Esophagus muscularis mucosa (tissue), 4 donors: Measurements from ENCODE around the gene FAM76B. TPM values are rescaled to one million over a fixed set of nuclear protein-coding genes. Genes with fewer than 3 reads are reported as not detected.

ENCODE experiments used
- DNase-seq: peaks from one replicate; pipeline ENCODE4 v3.0.0-alpha.2; 2017; ENCODE audit errors: extremely low spot score
- H3K27ac ChIP-seq, 4 donors: fragments of 200-600 bp; sonication (generic); replicated peaks in 1 of 4; 1 replicate in 3 of 4; 2 replicates in 1 of 4; pipeline ENCODE4 v1.5.1; 2016 to 2019; ENCODE audit warnings: mild to moderate bottlenecking in 1 of 4
- H3K27me3 ChIP-seq, 4 donors: fragments of 200-600 bp; sonication (generic); one replicate each; pipeline versions ENCODE4 v1.5.1 to v1.6.0; 2016 to 2019
- H3K36me3 ChIP-seq, 4 donors: fragments of 200-600 bp; sonication (generic); one replicate each; pipeline ENCODE4 v1.5.1; 2016 to 2019
- H3K4me1 ChIP-seq, 4 donors: fragments of 200-600 bp; sonication (generic); one replicate each; pipeline ENCODE4 v1.5.1; 2016 to 2019
- H3K4me3 ChIP-seq, 4 donors: fragments of 200-600 bp; sonication (generic); 1 replicate in 2 of 4; 2 replicates in 2 of 4; pipeline ENCODE4 v1.5.1; 2016 to 2019; ENCODE audit warnings: mild to moderate bottlenecking in 4 of 4, moderate library complexity in 1 of 4
- H3K9me3 ChIP-seq, 4 donors: fragments of 200-600 bp; sonication (generic); 1 replicate in 3 of 4; 2 replicates in 1 of 4; pipeline ENCODE4 v1.5.1; 2016 to 2019
- EP300 ChIP-seq: sonication (generic); formaldehyde crosslinking; IDR thresholded peaks from one replicate; pipeline ENCODE4 v1.6.1; 2017; ENCODE audit warnings: antibody characterized with exemption
- POLR2A ChIP-seq: fragments of 450-650 bp; IDR thresholded peaks from one replicate; pipeline ENCODE4 v1.6.1; 2017; ENCODE audit warnings: antibody characterized with exemption, moderate library complexity, mild to moderate bottlenecking, low read depth
- POLR2AphosphoS5 ChIP-seq, 2 donors: sonication (generic); formaldehyde crosslinking; IDR thresholded peaks; one replicate each; pipeline ENCODE4 v1.6.1; 2017; ENCODE audit warnings: antibody characterized with exemption in 2 of 2
- WGBS: methylation state at CpG from one replicate; pipeline ENCODE4 v1.1.5; 2018; 5-methylcytosine and 5-hydroxymethylcytosine counted together
- intact Hi-C: fragments of 100-400 bp; cut with DNase I; formaldehyde crosslinking; loops from one replicate; pipeline ENCODE4 v1.15.1; 2023
- total RNA-seq, 4 donors: library from RNA; depleted of rRNA; stranded (reverse); fragments of >200 nt; gene quantifications; one replicate each; pipeline versions ENCODE4 v1.1.0 to v1.2.1, GENCODE V29; 2016
- TF ChIP-seq, protein P1 (sequence below), 3 experiments: fragments of 200-600 bp in 2 of 3; fragments of 450-650 bp in 1 of 3; sonication (generic) in 2 of 3; IDR thresholded peaks; one replicate each; pipeline ENCODE4 v1.5.1; 2017 to 2019; ENCODE audit warnings: antibody characterized with exemption in 3 of 3, mild to moderate bottlenecking in 2 of 3, moderate library complexity in 1 of 3

FAM76B gene
- total RNA-seq, 4 donors from 2014 or later: 11.3 to 30.3 (median 17.0) TPM

GRCh38 chr11:95831198-95831883 lies 41.8 kb upstream of the FAM76B start:
- intact Hi-C loops: no loop called here

GRCh38 chr11:95829580-95830259 lies 40.1 kb upstream of the FAM76B start:
- no peak overlapping the region for H3K27ac ChIP-seq
- H3K36me3 ChIP-seq: peaks cover 14 to 84% (median 51%) of the 10 kb centered on the region in 4 donors
- TF ChIP-seq POLR2AphosphoS5 (IDR thresholded peaks at IDR 0.05) (no peak), POLR2A (no peak)
- TF ChIP-seq, protein P1, sequence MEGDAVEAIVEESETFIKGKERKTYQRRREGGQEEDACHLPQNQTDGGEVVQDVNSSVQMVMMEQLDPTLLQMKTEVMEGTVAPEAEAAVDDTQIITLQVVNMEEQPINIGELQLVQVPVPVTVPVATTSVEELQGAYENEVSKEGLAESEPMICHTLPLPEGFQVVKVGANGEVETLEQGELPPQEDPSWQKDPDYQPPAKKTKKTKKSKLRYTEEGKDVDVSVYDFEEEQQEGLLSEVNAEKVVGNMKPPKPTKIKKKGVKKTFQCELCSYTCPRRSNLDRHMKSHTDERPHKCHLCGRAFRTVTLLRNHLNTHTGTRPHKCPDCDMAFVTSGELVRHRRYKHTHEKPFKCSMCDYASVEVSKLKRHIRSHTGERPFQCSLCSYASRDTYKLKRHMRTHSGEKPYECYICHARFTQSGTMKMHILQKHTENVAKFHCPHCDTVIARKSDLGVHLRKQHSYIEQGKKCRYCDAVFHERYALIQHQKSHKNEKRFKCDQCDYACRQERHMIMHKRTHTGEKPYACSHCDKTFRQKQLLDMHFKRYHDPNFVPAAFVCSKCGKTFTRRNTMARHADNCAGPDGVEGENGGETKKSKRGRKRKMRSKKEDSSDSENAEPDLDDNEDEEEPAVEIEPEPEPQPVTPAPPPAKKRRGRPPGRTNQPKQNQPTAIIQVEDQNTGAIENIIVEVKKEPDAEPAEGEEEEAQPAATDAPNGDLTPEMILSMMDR (IDR thresholded peaks at IDR 0.05): no peak
- no peaks in the 10 kb centered on the region for H3K9me3 ChIP-seq
- intact Hi-C loops: no loop called here
- WGBS: 77% methylated on average over 1 of the region's 1 CpG
- DNase-seq: no peak
- H3K4me3 ChIP-seq: no peak overlapping the region
- no peaks in the 10 kb centered on the region for H3K27me3 ChIP-seq
- H3K4me1 ChIP-seq: no peaks in the 10 kb centered on the region

More at GRCh38 chr11:95831198-95831883, 41.8 kb upstream of the FAM76B start:
- H3K4me1 ChIP-seq: peaks cover 4 to 7% (median 6%) of the 10 kb centered on the region in 4 donors
- no peak overlapping the region for H3K4me3 ChIP-seq
- H3K27ac ChIP-seq: no peak overlapping the region
- peaks cover 14 to 88% (median 58%) of the 10 kb centered on the region in 4 donors for H3K36me3 ChIP-seq
- no peaks in the 10 kb centered on the region for H3K27me3 ChIP-seq
- TF ChIP-seq, protein P1 (IDR thresholded peaks at IDR 0.05): no peak
- TF ChIP-seq POLR2A (no peak), POLR2AphosphoS5 (IDR thresholded peaks at IDR 0.05) (no peak), EP300 (no peak)
- 81% methylated on average over 2 of the region's 2 CpGs for WGBS
- H3K9me3 ChIP-seq: no peaks in the 10 kb centered on the region
- DNase-seq: no peak

DNA sequence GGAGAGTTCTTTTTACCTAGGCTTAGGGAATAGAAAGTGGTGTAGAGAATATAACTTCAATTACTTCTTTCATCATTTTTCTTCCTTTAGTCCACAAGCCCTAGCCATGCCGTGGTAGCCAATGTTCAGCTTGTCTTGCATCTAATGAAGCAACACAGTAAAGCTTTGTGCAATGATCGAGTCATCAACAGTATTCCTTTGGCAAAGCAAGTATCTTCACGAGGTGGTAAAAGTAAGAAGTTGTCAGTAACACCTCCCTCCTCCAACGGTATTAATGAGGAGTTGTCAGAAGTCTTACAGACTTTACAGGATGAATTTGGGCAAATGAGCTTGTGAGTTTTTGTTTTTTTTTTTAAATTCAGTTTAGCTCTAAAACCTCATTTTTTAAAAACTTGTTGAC lies 38.1 kb upstream of the FAM76B start:
- H3K9me3 ChIP-seq: no peaks in the 10 kb centered on the region
- H3K27me3 ChIP-seq: no peaks in the 10 kb centered on the region
- peaks cover 11 to 75% (median 44%) of the 10 kb centered on the region in 4 donors for H3K36me3 ChIP-seq
- DNase-seq: no peak
- WGBS: 66% methylated on average over 4 of the region's 4 CpGs
- no peak overlapping the region for H3K4me3 ChIP-seq
- TF ChIP-seq POLR2A (no peak), POLR2AphosphoS5 (IDR thresholded peaks at IDR 0.05) (no peak), EP300 (no peak)
- TF ChIP-seq, protein P1 (IDR thresholded peaks at IDR 0.05): no peak
- no peak overlapping the region for H3K27ac ChIP-seq
- intact Hi-C loops: no loop called here
- no peaks in the 10 kb centered on the region for H3K4me1 ChIP-seq

DNA sequence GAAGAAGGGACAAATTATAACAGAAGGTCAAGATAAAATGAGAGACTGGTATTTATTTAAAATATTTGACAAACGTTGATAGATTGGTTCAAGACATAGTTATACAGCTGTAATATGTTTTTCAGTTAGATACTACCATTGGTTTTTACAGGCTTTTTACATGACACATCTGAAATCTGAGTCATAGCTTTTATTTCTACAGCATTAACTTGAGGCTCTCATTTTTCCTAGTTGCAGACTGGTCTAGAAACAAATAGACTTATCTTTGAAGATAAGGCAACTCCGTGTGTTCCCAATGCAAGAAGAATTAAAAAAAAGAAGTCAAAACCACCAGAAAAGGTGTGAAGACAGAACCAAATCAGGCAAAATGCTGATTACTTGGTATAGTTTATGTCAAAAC lies 32.1 kb upstream of the FAM76B start:
- WGBS: 82% methylated on average over 2 of the region's 2 CpGs

More for the DNA sequence above, 32.1 kb upstream of the FAM76B start:
- H3K36me3 ChIP-seq: peaks cover 5 to 52% (median 27%) of the 10 kb centered on the region in 4 donors
- no peaks in the 10 kb centered on the region for H3K27me3 ChIP-seq
- no peak overlapping the region for H3K27ac ChIP-seq
- H3K4me3 ChIP-seq: no peak overlapping the region
- no peak for DNase-seq
- TF ChIP-seq POLR2AphosphoS5 (IDR thresholded peaks at IDR 0.05) (no peak), EP300 (no peak), POLR2A (no peak)
- TF ChIP-seq, protein P1 (IDR thresholded peaks at IDR 0.05): no peak
- H3K4me1 ChIP-seq: no peaks in the 10 kb centered on the region
- intact Hi-C loops: no loop called here
- no peaks in the 10 kb centered on the region for H3K9me3 ChIP-seq
